ENCODE measurements around the gene LINGO1. TPM values are rescaled to one million over a fixed set of nuclear protein-coding genes. Genes with fewer than 3 reads are reported as not detected.

Gene LINGO1
- polyA plus RNA-seq, 1 of the 3 experiments (the other 2 are of a cell fraction): 0.56 TPM

DNA sequence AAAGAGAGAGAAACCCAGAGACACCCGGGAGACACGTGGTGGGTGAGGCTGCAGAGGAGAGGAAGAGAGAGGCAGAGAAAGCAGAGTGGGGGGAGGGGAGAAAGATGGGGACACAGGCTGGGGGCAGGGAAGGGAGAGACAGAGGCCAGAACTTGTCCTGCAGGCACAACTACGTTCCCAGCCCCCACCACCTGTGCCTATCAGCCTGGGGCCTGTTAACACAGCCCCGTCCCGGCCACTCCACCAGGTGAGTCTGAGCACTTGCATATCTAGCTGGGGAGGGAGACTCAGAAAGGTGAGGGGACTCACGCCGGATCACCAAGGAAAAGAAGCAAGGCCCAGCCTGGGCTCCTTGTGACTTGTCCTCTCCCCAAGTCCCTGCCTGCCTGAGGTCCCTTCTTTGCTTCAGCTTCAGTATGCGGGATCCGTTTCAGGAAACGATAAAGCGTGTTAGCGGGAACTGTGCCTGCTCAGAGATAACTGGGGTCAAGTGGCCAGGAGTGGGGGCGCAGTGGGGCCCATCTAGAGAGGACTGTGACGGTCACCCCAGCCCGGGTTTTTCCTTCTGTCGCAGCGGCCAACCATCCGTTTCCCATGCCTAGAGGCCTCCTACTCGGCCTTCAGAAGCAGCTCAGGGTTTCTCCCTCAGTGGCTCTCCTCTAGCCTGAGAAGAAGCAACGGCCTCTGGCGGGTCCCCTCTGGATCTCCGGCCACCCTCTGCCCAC lies 10.3 kb downstream of the LINGO1 start (continued):
- TF ChIP-seq, protein P1, sequence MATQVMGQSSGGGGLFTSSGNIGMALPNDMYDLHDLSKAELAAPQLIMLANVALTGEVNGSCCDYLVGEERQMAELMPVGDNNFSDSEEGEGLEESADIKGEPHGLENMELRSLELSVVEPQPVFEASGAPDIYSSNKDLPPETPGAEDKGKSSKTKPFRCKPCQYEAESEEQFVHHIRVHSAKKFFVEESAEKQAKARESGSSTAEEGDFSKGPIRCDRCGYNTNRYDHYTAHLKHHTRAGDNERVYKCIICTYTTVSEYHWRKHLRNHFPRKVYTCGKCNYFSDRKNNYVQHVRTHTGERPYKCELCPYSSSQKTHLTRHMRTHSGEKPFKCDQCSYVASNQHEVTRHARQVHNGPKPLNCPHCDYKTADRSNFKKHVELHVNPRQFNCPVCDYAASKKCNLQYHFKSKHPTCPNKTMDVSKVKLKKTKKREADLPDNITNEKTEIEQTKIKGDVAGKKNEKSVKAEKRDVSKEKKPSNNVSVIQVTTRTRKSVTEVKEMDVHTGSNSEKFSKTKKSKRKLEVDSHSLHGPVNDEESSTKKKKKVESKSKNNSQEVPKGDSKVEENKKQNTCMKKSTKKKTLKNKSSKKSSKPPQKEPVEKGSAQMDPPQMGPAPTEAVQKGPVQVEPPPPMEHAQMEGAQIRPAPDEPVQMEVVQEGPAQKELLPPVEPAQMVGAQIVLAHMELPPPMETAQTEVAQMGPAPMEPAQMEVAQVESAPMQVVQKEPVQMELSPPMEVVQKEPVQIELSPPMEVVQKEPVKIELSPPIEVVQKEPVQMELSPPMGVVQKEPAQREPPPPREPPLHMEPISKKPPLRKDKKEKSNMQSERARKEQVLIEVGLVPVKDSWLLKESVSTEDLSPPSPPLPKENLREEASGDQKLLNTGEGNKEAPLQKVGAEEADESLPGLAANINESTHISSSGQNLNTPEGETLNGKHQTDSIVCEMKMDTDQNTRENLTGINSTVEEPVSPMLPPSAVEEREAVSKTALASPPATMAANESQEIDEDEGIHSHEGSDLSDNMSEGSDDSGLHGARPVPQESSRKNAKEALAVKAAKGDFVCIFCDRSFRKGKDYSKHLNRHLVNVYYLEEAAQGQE (IDR thresholded peaks at IDR 0.05; ENCODE audit: low read depth, low read length): no peak
- TF ChIP-seq TAF1 (IDR thresholded peaks at IDR 0.05; ENCODE audit: borderline replicate concordance, low read depth, low read length) (no peak), RFX5 (IDR thresholded peaks at IDR 0.05; ENCODE audit: low read length) (no peak), GABPA (IDR thresholded peaks at IDR 0.05; ENCODE audit: low read depth) (no peak)
- TF ChIP-seq, protein P2, sequence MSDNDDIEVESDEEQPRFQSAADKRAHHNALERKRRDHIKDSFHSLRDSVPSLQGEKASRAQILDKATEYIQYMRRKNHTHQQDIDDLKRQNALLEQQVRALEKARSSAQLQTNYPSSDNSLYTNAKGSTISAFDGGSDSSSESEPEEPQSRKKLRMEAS (IDR thresholded peaks at IDR 0.05; ENCODE audit: low read depth): no peak

DNA sequence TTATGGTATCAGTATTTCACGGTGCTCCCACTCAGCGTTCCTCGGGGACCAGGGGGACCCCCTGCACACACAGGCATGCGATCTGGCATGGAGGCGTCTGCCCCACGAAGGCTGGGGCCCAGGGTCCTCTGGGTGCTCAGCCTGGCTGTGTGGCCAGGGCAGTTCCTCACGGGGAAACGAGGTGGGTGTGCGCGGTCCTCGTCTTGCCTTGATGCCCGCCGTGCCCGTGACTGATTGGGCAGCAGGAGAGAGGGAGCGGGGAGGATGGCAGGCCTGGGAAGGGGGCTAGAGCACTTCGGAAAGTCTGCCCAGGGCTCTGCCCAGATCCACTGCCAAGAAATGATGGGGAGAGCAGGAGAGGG lies 10.9 kb downstream of the LINGO1 start:
- CTCF ChIA-PET: interaction anchor here (0.6 to 4.1 kb wide), 4 partner anchors 10 to 78 kb away, joined by 4 to 36 read pairs (median 5); partner anchors contain the start of gene LINGO1

DNA sequence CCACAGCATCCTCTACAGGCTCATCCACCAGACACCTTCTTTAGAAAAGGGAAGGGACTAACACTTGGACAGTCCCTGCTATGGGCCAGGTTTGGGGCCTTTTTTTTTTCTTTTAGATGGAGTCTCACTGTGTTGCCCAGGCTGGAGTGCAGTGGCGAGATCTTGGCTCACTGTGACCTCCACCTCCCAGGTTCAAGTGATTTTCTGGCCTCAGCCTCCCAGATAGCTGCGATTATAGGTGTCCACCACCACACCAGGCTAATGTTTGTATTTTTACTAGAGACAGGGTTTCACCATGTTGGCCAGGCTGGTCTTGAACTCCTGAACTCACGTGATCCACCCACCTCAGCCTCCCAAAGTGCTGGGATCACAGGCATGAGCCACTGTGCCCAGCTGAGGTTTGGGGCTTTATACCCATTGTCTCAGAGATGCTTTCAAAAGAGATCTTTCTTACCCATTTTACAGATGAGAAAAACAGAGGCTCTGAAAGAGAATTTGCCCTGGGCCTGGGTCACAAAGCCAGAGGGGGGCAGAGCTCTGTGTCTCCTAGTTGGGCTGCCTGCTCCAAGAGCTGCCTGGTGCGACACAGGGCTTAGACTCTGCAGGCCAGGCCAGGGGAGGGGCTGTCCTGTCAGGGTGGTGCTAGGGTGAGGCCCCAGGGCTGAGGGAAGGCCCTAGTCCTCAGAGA lies 11.6 kb downstream of the LINGO1 start:
- no peaks in the 10 kb centered on the region for H3K79me2 ChIP-seq (ENCODE audit: insufficient read depth)
- no peak overlapping the region for H3K27ac ChIP-seq (ENCODE audit: low read depth in 2 of 2, low read length in 1 of 2)
- no peak for TF ChIP-seq RFX5 (IDR thresholded peaks at IDR 0.05; ENCODE audit: low read length)
- TF ChIP-seq, protein P3, sequence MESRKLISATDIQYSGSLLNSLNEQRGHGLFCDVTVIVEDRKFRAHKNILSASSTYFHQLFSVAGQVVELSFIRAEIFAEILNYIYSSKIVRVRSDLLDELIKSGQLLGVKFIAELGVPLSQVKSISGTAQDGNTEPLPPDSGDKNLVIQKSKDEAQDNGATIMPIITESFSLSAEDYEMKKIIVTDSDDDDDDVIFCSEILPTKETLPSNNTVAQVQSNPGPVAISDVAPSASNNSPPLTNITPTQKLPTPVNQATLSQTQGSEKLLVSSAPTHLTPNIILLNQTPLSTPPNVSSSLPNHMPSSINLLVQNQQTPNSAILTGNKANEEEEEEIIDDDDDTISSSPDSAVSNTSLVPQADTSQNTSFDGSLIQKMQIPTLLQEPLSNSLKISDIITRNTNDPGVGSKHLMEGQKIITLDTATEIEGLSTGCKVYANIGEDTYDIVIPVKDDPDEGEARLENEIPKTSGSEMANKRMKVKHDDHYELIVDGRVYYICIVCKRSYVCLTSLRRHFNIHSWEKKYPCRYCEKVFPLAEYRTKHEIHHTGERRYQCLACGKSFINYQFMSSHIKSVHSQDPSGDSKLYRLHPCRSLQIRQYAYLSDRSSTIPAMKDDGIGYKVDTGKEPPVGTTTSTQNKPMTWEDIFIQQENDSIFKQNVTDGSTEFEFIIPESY (IDR thresholded peaks at IDR 0.05; ENCODE audit: borderline replicate concordance, low read depth): no peak
- TF ChIP-seq YY1 (IDR thresholded peaks at IDR 0.05; ENCODE audit: low read depth): no peak
- no peak for TF ChIP-seq NRF1 (IDR thresholded peaks at IDR 0.05; ENCODE audit: low read depth, low read length)
- no peak for TF ChIP-seq ELF1 (IDR thresholded peaks at IDR 0.05)
- TF ChIP-seq, protein P4, sequence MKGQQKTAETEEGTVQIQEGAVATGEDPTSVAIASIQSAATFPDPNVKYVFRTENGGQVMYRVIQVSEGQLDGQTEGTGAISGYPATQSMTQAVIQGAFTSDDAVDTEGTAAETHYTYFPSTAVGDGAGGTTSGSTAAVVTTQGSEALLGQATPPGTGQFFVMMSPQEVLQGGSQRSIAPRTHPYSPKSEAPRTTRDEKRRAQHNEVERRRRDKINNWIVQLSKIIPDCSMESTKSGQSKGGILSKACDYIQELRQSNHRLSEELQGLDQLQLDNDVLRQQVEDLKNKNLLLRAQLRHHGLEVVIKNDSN (IDR thresholded peaks at IDR 0.05; ENCODE audit: borderline replicate concordance, low read depth): no peak
- TF ChIP-seq SIN3A (IDR thresholded peaks at IDR 0.05; ENCODE audit: borderline replicate concordance, low read depth, low read length): no peak
- no peak for TF ChIP-seq EZH2phosphoT487 (IDR thresholded peaks at IDR 0.05; ENCODE audit: borderline replicate concordance, low read depth)
- TF ChIP-seq, protein P2 (IDR thresholded peaks at IDR 0.05; ENCODE audit: low read depth): no peak
- TF ChIP-seq TAF1 (IDR thresholded peaks at IDR 0.05; ENCODE audit: borderline replicate concordance, low read depth, low read length): no peak
- no peak for TF ChIP-seq GABPA (IDR thresholded peaks at IDR 0.05; ENCODE audit: low read depth)
- H3K9ac ChIP-seq: no peak overlapping the region
- ChIA-PET POLR2A (no interaction called here), CTCF (interaction anchor here (0.6 to 2.0 kb wide), 2 partner anchors 14 to 77 kb away, joined by 4 read pairs; no protein-coding TSS in a partner anchor)
- H3K9me3 ChIP-seq: no peaks in the 10 kb centered on the region
- 74% methylated on average over 4 of the region's 4 CpGs for WGBS (ENCODE audit: low lambda C conversion rate)
- H4K20me1 ChIP-seq (ENCODE audit: insufficient read depth): no peaks in the 10 kb centered on the region
- H3K36me3 ChIP-seq (replicated peaks in 1 of 2; ENCODE audit: control insufficient read depth in 1 of 2, insufficient read depth in 2 of 2, low read length in 1 of 2): no peaks in the 10 kb centered on the region
- no peak overlapping the region for H3K4me3 ChIP-seq (ENCODE audit: low read depth in 2 of 2, low read length in 1 of 2)
- no peak overlapping the region for H2AFZ ChIP-seq (ENCODE audit: low read depth)
- DNase-seq: no peak
- no peaks in the 10 kb centered on the region for H3F3A ChIP-seq (replicated peaks; ENCODE audit: insufficient read depth)
- no peak overlapping the region for H3K4me2 ChIP-seq
- no peaks in the 10 kb centered on the region for H3K9me2 ChIP-seq
- peaks cover 0 to 33% of the 10 kb centered on the region in 2 experiments; a peak in 1 of 4 replicates for H3K4me1 ChIP-seq (ENCODE audit: control insufficient read depth in 1 of 2, insufficient read depth in 2 of 2, low read depth in 1 of 2, low read length in 1 of 2)
- H3K27me3 ChIP-seq (ENCODE audit: insufficient read depth): no peaks in the 10 kb centered on the region

More for the DNA sequence above, 10.9 kb downstream of the LINGO1 start:
- H4K20me1 ChIP-seq (ENCODE audit: insufficient read depth): no peaks in the 10 kb centered on the region
- no peaks in the 10 kb centered on the region for H3F3A ChIP-seq (replicated peaks; ENCODE audit: insufficient read depth)
- no peak overlapping the region for H3K9ac ChIP-seq
- H3K4me2 ChIP-seq: no peak overlapping the region
- H3K27ac ChIP-seq (ENCODE audit: low read depth in 2 of 2, low read length in 1 of 2): no peak overlapping the region
- no peaks in the 10 kb centered on the region for H3K79me2 ChIP-seq (ENCODE audit: insufficient read depth)
- H3K9me3 ChIP-seq: no peaks in the 10 kb centered on the region
- DNase-seq: no peak
- H3K36me3 ChIP-seq (replicated peaks in 1 of 2; ENCODE audit: control insufficient read depth in 1 of 2, insufficient read depth in 2 of 2, low read length in 1 of 2): no peaks in the 10 kb centered on the region
- no peak overlapping the region for H2AFZ ChIP-seq (ENCODE audit: low read depth)
- no peaks in the 10 kb centered on the region for H3K9me2 ChIP-seq
- H3K27me3 ChIP-seq (ENCODE audit: insufficient read depth): no peaks in the 10 kb centered on the region
- 84% methylated on average over 15 of the region's 16 CpGs for WGBS (ENCODE audit: low lambda C conversion rate)
- no peak overlapping the region for H3K4me3 ChIP-seq (ENCODE audit: low read depth in 2 of 2, low read length in 1 of 2)
- peaks cover 0 to 33% of the 10 kb centered on the region in 2 experiments; a peak in 1 of 4 replicates for H3K4me1 ChIP-seq (ENCODE audit: control insufficient read depth in 1 of 2, insufficient read depth in 2 of 2, low read depth in 1 of 2, low read length in 1 of 2)
- POLR2A ChIA-PET: no interaction called here
- TF ChIP-seq JUND (IDR thresholded peaks at IDR 0.05) (no peak), EZH2phosphoT487 (IDR thresholded peaks at IDR 0.05; ENCODE audit: borderline replicate concordance, low read depth) (no peak)

All from SK-N-SH (cell line).